Stimulated activated CD4-positive, alpha-beta T cell treated with anti-CD3 and anti-CD28 coated beads, TNF-alpha, amount 100 ng/mL, for 4 hours (primary cell): ENCODE data around the gene CHURC1.

Experiments used
- DNase-seq, 3 experiments: peaks; one replicate each; pipeline ENCODE4 v3.0.0-alpha.2; 2020; ENCODE audit warnings: low read depth in 3 of 3

Gene CHURC1

DNA sequence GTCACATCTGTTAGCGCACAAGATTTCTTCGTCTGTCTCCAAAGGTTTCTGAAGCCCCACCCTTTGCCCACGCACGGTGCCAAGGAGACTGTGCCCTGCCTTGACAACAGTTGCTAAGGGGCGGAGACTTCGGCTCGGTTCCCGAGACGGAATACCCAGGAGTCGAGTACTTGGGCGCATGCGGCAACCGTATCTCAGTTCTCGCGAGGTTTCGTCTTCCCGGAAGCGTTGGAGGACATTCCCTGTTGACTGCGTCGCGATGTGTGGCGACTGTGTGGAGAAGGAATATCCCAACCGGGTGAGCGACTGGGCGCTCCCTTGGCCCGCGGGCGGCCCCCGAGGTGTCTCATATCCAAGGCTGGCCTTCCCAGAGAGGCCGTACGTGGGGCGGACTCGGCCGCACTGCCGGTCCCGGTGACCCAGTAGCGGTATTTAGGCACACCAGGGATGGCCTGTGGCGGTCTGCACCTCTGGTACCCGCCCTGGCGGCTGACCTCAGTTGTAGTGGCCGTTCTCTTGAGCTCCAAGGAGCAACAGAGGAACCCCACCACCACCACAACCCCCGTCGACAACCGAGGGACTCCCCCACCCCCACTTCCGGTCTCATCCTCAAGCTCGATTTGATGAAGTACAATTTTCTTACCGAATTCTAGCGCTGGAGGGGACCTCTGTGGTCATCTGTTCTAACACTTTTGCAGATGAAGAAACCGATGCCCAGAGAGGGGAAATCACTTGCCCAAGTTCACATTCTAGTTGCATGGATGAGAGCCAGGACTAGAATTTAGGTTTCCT, at the start of gene CHURC1:
Gene CHURC1 (plus strand): TSS at position 219 of the 792 bp plus-strand sequence. CDS start 41 bp downstream, at position 260.
- peak; percentile 82 to 97 (median 97) for DNase-seq

DNA sequence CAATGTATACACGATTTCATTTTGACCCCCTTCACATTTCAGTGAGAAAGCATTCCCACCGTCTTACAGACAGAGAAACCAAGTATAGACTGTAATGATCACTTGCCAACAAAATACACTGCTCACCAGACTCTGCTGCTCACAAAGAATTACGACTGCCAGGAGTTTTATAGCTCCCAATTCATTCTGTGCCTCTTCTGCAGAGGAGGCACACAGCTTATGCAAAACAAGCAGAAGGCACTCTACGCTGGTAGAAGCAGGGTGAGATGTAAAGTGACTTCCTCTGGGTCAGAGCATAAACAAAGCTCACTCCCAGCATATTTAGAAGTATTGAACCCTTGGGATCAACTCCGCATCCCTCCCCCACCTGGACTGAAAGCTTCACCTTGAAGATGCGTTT, 49.1 kb upstream of the CHURC1 start:
- no peak for DNase-seq

DNA sequence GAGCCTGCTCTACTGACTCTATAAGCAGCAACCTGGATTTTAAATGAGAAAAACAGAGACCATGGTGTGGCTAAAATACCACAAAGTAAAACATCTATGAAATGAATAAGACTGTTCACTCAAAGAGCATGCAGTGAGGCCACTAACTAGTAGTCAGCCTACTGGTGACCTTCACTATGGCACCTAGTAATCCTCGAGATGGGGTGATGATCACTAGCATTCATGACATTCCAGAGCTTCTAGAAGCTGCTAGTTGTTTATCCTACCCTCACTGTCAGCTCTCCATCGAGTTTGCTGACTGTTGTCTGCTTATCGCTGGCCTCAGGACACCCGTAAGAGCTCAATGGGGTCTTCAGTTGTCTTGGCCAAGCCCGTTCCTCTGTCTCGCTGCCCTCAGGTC, 48.3 kb upstream of the CHURC1 start:
- no peak for DNase-seq

DNA sequence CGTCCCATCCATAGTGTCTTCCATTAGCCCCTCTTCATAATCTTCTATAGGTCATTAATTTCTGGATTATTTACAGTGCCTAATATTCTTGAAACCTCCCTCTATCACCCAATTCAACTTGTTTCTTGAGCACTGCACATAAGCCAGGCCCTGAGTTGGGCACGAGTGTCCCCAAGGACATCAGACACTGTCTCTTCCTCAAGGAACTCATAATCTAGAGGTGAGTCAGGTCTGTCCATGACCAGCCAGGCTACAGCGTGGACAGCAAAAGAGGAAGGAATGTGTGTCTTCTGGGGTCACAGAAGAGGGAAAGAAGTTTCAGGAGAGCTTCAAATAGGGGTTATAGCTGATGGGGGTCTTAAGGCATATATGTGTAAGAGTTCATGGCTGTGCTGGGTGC, 47.1 kb upstream of the CHURC1 start:
- DNase-seq, result no peak

DNA sequence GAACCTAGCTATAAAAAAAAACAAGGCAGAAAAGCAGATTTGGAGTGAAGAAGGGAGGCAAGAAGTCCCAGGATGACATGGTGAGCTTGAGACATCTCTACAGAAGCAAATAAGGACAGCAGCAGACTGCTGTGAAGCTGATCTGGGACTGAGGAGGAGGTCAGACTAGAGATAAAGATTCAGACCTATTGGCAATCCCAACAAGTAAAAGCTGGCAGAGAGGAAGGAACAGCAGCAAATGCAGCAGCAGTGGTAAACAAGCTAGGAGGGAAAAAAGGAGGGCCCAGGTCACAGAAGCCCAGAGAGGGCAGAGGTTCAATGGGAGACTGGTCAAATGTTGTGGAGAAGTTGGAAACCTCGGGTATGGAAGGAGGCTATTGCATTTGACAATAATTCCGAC, 45.9 kb upstream of the CHURC1 start:
- DNase-seq, result no peak

DNA sequence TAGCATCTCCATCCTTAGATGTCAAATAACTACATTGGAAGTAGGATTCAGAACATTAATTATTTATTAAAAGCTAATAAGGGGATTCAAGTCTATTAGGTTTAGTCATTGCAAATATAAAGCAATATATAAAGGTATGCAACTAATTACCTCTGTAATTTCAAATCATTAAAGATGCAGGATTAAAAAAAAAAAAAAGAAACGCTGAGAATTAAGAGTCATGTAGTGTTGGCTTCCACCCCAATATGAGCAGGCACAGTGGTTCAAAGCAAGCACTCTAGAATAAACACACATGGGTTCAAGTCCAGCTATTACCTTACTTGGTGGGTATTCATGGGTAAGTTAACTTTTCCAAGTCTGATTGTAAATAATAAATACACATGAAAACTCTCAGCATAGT, 45.4 kb upstream of the CHURC1 start:
- DNase-seq, result no peak

- no peak for DNase-seq
These were observed 44.1 kb upstream of the CHURC1 start for GRCh38 chr14:64870160-64870559.

DNA sequence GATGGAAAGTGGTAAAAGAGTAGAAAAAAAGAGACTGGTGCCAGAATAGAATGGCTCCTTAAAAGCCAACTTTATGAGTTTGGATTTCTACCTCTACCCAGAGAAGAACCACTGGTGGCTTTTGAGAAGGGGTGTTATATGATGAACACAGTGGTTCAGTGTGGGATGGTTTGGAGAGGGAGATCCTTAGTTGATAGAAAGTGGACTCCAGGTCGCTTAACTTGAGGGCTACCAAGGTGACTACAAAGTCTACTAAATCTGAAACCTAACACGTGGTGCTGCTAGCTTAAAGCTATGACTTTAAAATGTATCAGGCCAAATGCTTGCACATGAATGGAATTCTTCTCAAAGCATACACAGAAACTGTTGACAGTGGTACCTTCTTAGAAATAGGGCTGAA, 42.9 kb upstream of the CHURC1 start:
- DNase-seq, result no peak

DNA sequence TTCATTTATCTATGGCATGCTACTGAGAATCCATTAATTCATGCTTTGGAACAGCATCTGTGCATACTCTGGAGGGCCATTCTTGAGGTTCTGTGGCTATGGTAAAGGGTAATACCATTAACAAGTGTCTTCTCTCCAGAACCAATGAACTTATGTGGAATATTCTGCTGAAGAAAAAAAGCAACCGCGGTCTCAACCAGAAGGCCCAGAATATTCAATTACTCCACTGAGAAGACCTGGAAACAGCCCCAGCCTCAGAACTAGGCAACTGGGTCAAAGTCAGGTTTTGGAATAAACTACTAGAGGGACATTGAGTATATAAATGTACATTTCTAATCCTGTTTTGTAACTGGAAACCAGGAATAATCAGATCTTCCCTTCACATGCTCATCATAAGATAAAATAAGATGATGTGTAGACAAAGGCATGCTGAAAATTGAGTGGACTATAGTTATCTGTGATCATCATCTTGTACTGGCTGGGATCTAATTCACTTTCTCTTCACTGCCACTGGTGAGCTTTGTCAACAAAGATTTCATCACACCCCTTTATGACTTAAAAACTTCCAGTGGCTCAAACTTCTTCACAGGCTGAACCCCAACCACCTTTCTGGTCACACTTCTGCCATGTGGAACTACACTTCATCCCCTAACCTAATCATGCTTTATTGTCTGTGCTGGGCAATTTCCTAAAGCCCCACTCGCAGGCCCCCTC, 40.6 kb upstream of the CHURC1 start:
- no peak for DNase-seq

DNA sequence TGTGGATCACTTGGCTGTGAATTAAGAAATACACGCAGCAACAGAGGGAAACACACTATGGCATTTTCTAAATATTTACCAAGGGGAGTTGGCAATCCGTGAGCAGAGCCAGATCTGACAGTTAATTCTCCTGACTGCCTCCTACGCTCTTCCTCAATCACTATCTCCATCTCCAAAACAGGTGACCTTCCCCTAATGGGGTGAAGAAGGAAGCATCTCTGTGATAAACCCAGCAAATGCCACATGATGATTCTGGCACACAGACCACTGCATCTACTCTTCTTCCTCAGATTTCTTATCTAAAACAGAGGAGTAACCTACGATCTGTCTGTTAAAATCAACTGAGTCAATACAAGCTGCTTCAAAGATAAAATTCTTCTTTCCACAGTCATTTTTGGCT, 38.9 kb upstream of the CHURC1 start:
- DNase-seq, result no peak

- no peak for DNase-seq
These were observed 36.4 kb upstream of the CHURC1 start for GRCh38 chr14:64877846-64878245.

- DNase-seq, result no peak
These were observed 35.2 kb upstream of the CHURC1 start for GRCh38 chr14:64878837-64879634.

GRCh38 chr14:64879635-64880220, 34.5 kb upstream of the CHURC1 start, which contains the start of gene SPTB:
TSS of gene SPTB (minus strand) at chr14:64879907. CDS start at chr14:64823094, 56,813 bp downstream.
- DNase-seq, result peak; percentile 55 to 66 (median 59)

- peak; percentile 28 to 45 (median 45) for DNase-seq
These were observed 33.8 kb upstream of the CHURC1 start for GRCh38 chr14:64880221-64881121.

DNA sequence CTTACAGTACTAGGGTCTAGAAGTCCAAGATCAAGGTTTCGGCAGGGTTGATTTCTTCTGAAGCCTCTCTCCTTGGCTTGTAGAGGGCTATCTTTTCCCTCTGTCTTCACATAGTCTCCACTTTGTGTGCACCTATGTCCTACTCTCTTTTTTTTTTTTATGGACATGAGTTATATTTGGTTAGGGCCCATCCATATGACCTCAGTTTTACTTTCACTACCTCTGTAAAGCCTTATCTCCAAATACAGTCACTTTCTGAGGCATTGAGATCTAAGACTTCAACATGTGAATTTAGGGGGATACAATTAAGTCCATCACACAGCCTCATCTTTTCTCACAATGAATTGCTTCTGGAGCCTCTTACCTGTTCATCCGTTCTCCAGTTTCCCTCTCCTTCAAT, 28.7 kb upstream of the CHURC1 start:
- no peak for DNase-seq

- no peak for DNase-seq
These were observed 24.9 kb upstream of the CHURC1 start for GRCh38 chr14:64889352-64889751.

DNA sequence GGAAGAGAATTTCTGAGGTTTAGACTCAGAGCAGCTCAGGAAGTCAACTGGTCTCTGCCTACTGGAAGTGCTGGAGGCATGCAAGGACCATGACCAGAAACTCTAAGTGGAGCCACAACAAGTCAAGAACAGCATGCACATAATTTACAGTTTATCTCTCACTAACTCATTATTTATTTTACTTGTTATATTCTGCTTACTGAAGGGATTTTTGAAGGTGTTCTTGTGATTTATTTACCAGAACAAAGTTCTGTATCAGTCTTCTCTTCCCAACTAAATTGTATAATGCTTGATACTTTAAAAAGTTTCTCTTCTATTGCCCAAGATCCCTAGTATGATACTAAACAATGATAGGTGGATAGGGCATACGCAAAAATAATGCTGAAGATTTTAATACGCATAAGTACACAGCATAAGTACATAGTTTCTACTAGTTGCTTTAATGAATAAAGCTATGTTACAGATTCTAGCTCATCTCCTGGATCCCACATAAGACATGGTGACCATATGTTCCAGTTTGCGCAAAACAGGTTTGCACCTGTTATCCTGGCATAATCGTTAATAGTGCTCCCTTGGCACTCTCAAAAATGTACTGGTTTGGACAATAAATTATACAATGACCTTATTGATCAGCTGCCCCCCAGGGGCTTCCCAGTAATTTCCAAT, 22.9 kb upstream of the CHURC1 start:
- no peak for DNase-seq

GRCh38 chr14:64891839-64892375, 22.3 kb upstream of the CHURC1 start:
- DNase-seq, result no peak

- no peak for DNase-seq
These were observed 14.3 kb upstream of the CHURC1 start for GRCh38 chr14:64899958-64900357.

- DNase-seq, result no peak
These were observed 8.2 kb upstream of the CHURC1 start for GRCh38 chr14:64906022-64906421.
